EH (cell line): ENCODE results near the gene SLC6A19.

Source experiments
- DNase-seq: peaks from one replicate; pipeline ENCODE4 v3.0.0-alpha.2; 2015; ENCODE audit warnings: low read depth

SLC6A19 gene

GRCh38 chr5:1195916-1196315, 5.5 kb upstream of the SLC6A19 start:
- DNase-seq: no peak

GRCh38 chr5:1196562-1196961, 4.8 kb upstream of the SLC6A19 start:
- DNase-seq: no peak

GRCh38 chr5:1197876-1198666, 3.3 kb upstream of the SLC6A19 start:
- no peak for DNase-seq

GRCh38 chr5:1199340-1199648, 2.1 kb upstream of the SLC6A19 start:
- DNase-seq: no peak

GRCh38 chr5:1199649-1200494, 1.5 kb upstream of the SLC6A19 start:
- DNase-seq: no peak

- no peak for DNase-seq
Measured at GRCh38 chr5:1200495-1201326, 684 bp upstream of the SLC6A19 start.

- no peak for DNase-seq
Measured at GRCh38 chr5:1202026-1202797, 817 bp downstream of the SLC6A19 start.

- DNase-seq: no peak
Measured at GRCh38 chr5:1202798-1203185, 1.4 kb downstream of the SLC6A19 start.

- no peak for DNase-seq
Measured at GRCh38 chr5:1203311-1203967, 2.0 kb downstream of the SLC6A19 start.

GRCh38 chr5:1203968-1204692, 2.7 kb downstream of the SLC6A19 start:
- DNase-seq: no peak

- DNase-seq: peak; percentile 20
Measured at GRCh38 chr5:1204693-1205242, 3.4 kb downstream of the SLC6A19 start.

- no peak for DNase-seq
Measured at GRCh38 chr5:1205255-1206180, 4.1 kb downstream of the SLC6A19 start.

- DNase-seq: no peak
Measured at GRCh38 chr5:1206521-1207412, 5.4 kb downstream of the SLC6A19 start.

GRCh38 chr5:1207555-1207954, 6.2 kb downstream of the SLC6A19 start:
- DNase-seq: no peak

- DNase-seq: no peak
Measured at GRCh38 chr5:1208221-1208742, 6.9 kb downstream of the SLC6A19 start.

- DNase-seq: peak; percentile 35
Measured at GRCh38 chr5:1208743-1209488, 7.5 kb downstream of the SLC6A19 start.

GRCh38 chr5:1209489-1209852, 8.1 kb downstream of the SLC6A19 start:
- DNase-seq: no peak
